SK-N-MC (cell line): ENCODE results near the gene PAPOLB.

Source experiments
- EZH2 ChIP-seq: fragments of 200-600 bp; sonication (generic); IDR thresholded peaks from one replicate; pipeline ENCODE4 v1.6.1; 2017; ENCODE audit warnings: antibody characterized with exemption
- POLR2AphosphoS5 ChIP-seq: IDR thresholded peaks from 2 replicates; pipeline ENCODE4 v1.6.1; 2012; ENCODE audit warnings: mild to moderate bottlenecking, low read depth, low read length, borderline replicate concordance

- TF ChIP-seq POLR2AphosphoS5 (no peak), EZH2 (no peak)
These were observed 11.5 kb upstream of the PAPOLB start for GRCh38 chr7:4873071-4873944.
